ENCODE results near the gene EXOC6B. TPM values are rescaled to one million over a fixed set of nuclear protein-coding genes. Genes with fewer than 3 reads are reported as not detected.
A peak's percentile ranks its signal among the peaks of the same experiment; 100 is the strongest.

Gene EXOC6B
- total RNA-seq, 4 donors from 2014 or later: 14.6 to 49.6 (median 19.3) TPM

- in situ Hi-C loops (cut with MboI; ENCODE audit: low sequenced_read_pairs in 4 of 4) (no loop called here), intact Hi-C loops (cut with DNase I; ENCODE audit: low total_unique reads) (no loop called here)
- Histone ChIP-seq H3K4me1 (peaks cover 0 to 7% of the 10 kb centered on the region in 2 donors), H3K36me3 (no peaks in the 10 kb centered on the region), H3K9me3 (no peaks in the 10 kb centered on the region), H3K27me3 (no peaks in the 10 kb centered on the region), H3K27ac (no peak overlapping the region), H3K4me3 (no peak overlapping the region)
- ATAC-seq (no peak), DNase-seq (no peak)
- TF ChIP-seq, protein P1, sequence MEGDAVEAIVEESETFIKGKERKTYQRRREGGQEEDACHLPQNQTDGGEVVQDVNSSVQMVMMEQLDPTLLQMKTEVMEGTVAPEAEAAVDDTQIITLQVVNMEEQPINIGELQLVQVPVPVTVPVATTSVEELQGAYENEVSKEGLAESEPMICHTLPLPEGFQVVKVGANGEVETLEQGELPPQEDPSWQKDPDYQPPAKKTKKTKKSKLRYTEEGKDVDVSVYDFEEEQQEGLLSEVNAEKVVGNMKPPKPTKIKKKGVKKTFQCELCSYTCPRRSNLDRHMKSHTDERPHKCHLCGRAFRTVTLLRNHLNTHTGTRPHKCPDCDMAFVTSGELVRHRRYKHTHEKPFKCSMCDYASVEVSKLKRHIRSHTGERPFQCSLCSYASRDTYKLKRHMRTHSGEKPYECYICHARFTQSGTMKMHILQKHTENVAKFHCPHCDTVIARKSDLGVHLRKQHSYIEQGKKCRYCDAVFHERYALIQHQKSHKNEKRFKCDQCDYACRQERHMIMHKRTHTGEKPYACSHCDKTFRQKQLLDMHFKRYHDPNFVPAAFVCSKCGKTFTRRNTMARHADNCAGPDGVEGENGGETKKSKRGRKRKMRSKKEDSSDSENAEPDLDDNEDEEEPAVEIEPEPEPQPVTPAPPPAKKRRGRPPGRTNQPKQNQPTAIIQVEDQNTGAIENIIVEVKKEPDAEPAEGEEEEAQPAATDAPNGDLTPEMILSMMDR (IDR thresholded peaks at IDR 0.05 in 4 of 5, conservative IDR thresholded peaks at IDR 0.05 in 1 of 5): no peak
- TF ChIP-seq POLR2A (IDR thresholded peaks at IDR 0.05): no peak
These were observed 68.6 kb downstream of the EXOC6B start for GRCh38 chr2:72757177-72757775.

DNA sequence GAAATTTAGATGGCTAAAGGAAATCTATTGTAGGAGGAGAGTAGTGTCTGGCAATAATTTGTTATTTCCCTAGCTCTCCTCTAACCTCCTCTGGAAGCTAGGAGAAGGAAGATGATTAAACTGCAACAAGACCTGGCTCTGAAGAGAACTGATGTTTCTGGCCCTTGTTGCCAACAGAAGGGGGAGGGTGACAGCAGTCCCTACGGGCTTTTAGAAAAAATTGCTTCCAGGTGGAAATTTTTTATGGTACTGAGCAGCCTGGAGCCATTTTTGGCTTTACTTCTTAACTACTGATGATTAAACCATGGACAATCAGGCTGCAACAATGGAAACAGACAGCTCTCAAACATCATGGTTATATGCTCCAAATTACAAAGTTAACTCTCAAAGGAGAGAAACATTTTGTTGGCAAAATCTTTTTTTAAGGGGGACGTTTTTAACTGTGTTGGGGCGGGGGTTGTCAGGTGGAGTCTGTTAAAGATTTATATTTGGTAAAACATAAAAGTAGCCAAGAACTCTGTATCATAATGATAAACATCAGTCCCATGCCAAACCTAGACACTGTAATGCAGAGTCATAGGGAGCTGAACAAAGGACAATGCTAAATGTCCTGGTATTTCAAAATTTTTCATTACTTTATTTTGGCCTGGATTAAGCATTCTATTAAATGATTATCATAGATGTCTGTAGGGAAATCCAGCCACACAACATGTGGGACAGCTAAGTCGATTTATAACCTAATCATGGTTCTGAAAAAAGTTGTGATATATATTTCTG lies 70.0 kb downstream of the EXOC6B start:
- Histone ChIP-seq H3K4me3 (no peak overlapping the region), H3K27me3 (no peaks in the 10 kb centered on the region), H3K36me3 (no peaks in the 10 kb centered on the region), H3K9me3 (no peaks in the 10 kb centered on the region), H3K27ac (no peak overlapping the region), H3K4me1 (peaks cover 0 to 7% of the 10 kb centered on the region in 2 donors)
- no peak for DNase-seq
- ATAC-seq: peak in 1 of 2 donors; percentile 52
- TF ChIP-seq, protein P1 (IDR thresholded peaks at IDR 0.05 in 4 of 5, conservative IDR thresholded peaks at IDR 0.05 in 1 of 5): no peak
- TF ChIP-seq POLR2A (IDR thresholded peaks at IDR 0.05): no peak
- in situ Hi-C loops (cut with MboI; ENCODE audit: low sequenced_read_pairs in 4 of 4): no loop called here
- intact Hi-C loops (cut with DNase I; ENCODE audit: low total_unique reads): no loop called here

GRCh38 chr2:72754628-72755320 lies 71.1 kb downstream of the EXOC6B start:
- H3K27ac ChIP-seq: no peak overlapping the region
- intact Hi-C loops (cut with DNase I; ENCODE audit: low total_unique reads) (no loop called here), in situ Hi-C loops (cut with MboI; ENCODE audit: low sequenced_read_pairs in 4 of 4) (no loop called here)
- DNase-seq (no peak), ATAC-seq (no peak)
- H3K9me3 ChIP-seq: no peaks in the 10 kb centered on the region
- TF ChIP-seq, protein P1 (IDR thresholded peaks at IDR 0.05 in 4 of 5, conservative IDR thresholded peaks at IDR 0.05 in 1 of 5): no peak
- TF ChIP-seq POLR2A (IDR thresholded peaks at IDR 0.05): no peak
- H3K36me3 ChIP-seq: no peaks in the 10 kb centered on the region
- no peaks in the 10 kb centered on the region for H3K27me3 ChIP-seq
- H3K4me3 ChIP-seq: no peak overlapping the region
- peaks cover 0 to 7% of the 10 kb centered on the region in 2 donors for H3K4me1 ChIP-seq

DNA sequence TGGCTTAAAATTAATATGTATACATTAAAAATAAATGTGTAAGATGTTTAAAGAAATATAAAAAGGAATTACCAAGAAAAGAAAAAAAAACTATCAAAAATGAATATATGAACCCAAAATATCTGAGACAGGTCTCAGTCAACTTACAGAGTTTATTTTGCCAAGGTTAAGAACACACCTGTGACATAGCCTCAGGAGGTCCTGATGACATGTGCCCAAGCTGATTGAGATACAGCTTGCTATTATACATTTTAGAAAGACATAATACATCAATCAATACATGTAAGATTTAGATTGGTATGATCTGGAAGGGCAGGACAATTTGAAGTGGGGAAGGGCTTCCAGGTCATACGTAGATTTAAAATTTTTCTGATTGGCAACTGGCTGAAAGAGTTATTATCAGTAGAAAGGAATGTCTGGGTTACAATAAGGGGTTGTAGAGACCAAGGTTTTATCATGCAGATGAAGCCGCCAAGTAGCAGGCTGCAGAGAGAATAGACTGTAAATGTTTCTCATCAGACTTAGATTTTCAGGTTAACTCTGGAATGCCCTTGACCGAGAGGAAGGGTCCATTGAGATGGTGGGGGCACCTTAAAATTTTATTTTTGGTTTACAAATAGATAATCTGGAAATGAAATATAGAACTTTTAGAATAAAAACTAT lies 74.7 kb downstream of the EXOC6B start:
- TF ChIP-seq, protein P1 (IDR thresholded peaks at IDR 0.05 in 4 of 5, conservative IDR thresholded peaks at IDR 0.05 in 1 of 5): no peak
- TF ChIP-seq POLR2A (IDR thresholded peaks at IDR 0.05): no peak
- H3K4me1 ChIP-seq: peaks cover 0 to 7% of the 10 kb centered on the region in 2 donors
- no peaks in the 10 kb centered on the region for H3K36me3 ChIP-seq
- no peak overlapping the region for H3K4me3 ChIP-seq
- ATAC-seq: no peak
- no peak overlapping the region for H3K27ac ChIP-seq
- H3K9me3 ChIP-seq: no peaks in the 10 kb centered on the region
- intact Hi-C loops (cut with DNase I; ENCODE audit: low total_unique reads) (no loop called here), in situ Hi-C loops (cut with MboI; ENCODE audit: low sequenced_read_pairs in 4 of 4) (no loop called here)
- DNase-seq: no peak
- H3K27me3 ChIP-seq: no peaks in the 10 kb centered on the region

Measured in gastrocnemius medialis (tissue), 4 donors.